Measurements from ENCODE around the gene SCD5.
A peak's percentile ranks its signal among the peaks of the same experiment; 100 is the strongest.

SCD5 gene

DNA sequence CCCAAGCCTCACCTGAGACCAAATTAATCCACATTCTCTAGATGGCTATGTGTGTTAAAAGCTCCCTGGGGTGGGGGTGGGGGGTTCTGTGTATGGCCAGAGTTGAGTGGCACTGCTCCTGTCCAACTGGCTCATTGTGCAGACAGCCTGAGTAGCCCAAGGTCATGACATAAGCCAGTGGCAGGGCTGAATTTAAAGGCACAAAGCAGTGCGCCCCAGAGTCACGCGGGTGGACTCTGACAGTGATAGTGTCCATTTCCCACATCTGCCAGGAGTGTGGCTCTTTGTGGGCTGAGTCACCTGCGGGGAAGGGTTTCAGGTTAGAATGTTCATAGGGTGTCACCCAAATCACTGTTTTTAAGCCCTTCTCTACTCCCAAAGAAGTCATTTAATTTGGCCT lies 45.4 kb downstream of the SCD5 start:
- Histone ChIP-seq H3K9ac (no peak overlapping the region), H3K4me3 (no peak overlapping the region), H3K4me1 (peaks cover 10% of the 10 kb centered on the region), H3K27ac (no peak overlapping the region), H3K4me2 (no peak overlapping the region), H3K27me3 (no peaks in the 10 kb centered on the region), H3K9me3 (no peaks in the 10 kb centered on the region), H4K20me1 (0 out of 2 replicates have a peak, but pooled peaks cover 7% of the 10 kb centered on the region), H3K36me3 (no peaks in the 10 kb centered on the region)
- TF ChIP-seq Cebpa-rat (IDR thresholded peaks at IDR 0.05): no peak

DNA sequence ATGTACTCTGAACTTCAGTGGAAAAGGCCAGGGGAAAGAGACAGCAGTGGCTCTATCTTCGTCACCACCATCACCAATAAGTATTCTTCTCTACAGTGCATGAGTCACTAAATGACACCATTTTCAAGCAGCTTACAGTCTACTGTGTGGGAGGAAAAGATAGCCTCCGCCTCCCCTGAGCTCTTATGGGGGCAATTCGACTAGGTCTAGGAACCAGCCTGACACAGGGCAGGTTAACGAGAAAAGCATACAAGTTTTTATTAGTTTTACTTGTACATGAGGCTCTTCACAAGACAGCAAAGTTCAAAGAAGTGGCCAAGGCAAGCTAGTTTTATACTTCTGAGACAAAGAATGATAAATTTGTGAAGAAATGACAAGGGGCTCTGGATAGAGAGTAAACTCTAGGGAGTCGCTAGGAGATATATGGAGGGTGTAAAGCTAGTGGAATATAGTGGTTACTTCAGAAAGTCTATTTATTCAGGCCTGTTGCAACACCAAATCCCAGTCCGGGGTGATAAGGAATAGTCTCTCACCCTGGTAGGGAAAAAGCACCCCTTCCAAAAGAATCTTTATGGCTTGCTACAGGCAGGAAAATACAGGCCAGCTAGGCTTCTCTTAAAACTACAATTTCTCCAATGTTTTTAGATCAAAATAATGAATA lies 49.7 kb downstream of the SCD5 start:
- no peaks in the 10 kb centered on the region for H3K27me3 ChIP-seq
- H3K27ac ChIP-seq: no peak overlapping the region
- no peak for TF ChIP-seq Cebpa-rat (IDR thresholded peaks at IDR 0.05)
- 0 out of 2 replicates have a peak, but pooled peaks cover 8% of the 10 kb centered on the region for H4K20me1 ChIP-seq
- no peaks in the 10 kb centered on the region for H3K36me3 ChIP-seq
- H3K4me3 ChIP-seq: no peak overlapping the region
- no peaks in the 10 kb centered on the region for H3K9me3 ChIP-seq
- H3K9ac ChIP-seq: no peak overlapping the region
- H3K4me1 ChIP-seq: peaks cover 2% of the 10 kb centered on the region; the same call in 1 of the 2 replicates
- no peak overlapping the region for H3K4me2 ChIP-seq

DNA sequence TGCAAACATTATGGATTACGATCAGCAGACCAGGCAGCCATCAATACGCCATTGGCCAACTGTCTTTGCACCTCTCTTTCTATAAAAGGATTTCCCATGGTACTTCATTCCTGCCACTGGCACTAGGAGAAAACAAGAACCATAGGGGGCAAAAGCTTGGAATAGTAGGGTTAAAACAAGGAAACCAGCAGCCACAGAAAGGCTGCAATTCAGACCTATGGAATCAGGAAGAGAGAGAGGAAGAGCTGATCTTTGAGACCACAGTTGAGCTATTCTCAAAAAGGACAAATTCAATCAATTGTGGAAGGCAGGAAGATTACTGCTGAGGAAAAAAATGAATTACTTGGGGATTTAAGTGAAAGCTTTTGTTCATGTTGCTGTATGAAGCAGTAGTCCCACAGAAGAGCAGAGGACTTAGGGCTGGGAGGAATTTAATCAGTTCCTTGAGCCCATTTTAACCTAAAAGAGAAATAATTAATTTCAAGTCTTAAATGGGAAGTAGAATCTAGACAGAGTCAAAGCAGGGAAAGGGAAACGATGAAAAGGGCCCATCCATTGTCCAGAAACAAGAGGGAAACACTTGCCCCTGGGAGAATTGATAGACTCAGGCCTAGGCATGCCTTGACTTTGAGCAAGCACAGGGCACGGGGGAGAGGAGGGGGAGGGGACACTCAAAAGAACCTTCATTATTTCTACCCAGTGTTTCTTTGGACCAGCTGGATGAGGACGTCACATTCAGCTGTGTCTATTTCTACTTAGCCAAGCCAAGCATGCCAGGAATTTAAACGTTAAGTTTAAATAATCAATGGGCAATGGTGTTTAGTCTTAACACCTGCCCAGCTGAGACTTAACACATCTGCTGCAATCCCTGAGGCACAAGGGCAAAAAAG lies 50.7 kb downstream of the SCD5 start:
- TF ChIP-seq Cebpa-rat (IDR thresholded peaks at IDR 0.05): no peak
- Histone ChIP-seq H3K4me1 (no peaks in the 10 kb centered on the region), H3K4me2 (no peak overlapping the region), H3K9ac (no peak overlapping the region), H3K27me3 (no peaks in the 10 kb centered on the region), H3K4me3 (no peak overlapping the region), H3K36me3 (no peaks in the 10 kb centered on the region), H3K9me3 (no peaks in the 10 kb centered on the region), H4K20me1 (0 out of 2 replicates have a peak, but pooled peaks cover 8% of the 10 kb centered on the region), H3K27ac (no peak overlapping the region)

DNA sequence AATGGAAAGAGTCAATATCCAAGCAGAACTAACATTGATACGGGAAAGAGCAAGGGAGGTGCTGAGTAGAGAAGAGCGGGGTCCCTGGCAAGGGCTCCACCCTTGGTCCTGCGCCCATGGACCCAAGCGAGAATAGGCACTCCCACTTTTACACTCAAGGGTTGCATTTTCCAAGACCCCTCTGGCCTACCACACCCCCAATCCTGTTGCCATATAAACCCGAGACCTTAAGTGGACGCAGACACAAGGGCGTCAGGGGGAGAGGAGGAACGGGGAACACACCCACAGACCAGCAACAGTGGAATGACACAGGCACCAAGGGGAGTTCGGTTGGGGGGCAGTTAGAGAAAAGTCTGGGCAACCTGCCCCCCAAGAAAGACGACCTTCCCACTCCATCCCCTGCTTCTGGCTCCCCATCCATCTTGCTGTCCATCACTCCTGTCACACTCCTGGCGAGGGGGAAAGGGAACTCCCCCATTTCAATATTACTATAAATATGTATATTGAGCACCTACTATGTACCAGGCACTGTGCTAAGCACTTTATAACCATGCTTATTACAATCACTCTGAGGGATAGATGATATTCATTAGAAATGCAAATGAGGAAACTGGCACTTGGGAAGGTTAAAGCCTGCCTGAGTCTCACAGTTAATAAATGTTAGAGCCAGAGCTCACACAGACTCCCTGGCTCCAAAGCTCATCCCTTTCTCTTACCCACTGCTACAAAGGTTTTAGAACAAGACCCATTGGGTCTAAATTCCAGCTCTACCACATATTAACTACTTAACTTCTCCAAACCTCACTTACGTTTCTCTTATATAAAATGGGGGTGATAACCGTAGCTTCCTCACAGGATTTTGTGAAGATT lies 51.7 kb downstream of the SCD5 start:
- no peak overlapping the region for H3K4me2 ChIP-seq
- no peak overlapping the region for H3K27ac ChIP-seq
- H3K9ac ChIP-seq: no peak overlapping the region

DNA sequence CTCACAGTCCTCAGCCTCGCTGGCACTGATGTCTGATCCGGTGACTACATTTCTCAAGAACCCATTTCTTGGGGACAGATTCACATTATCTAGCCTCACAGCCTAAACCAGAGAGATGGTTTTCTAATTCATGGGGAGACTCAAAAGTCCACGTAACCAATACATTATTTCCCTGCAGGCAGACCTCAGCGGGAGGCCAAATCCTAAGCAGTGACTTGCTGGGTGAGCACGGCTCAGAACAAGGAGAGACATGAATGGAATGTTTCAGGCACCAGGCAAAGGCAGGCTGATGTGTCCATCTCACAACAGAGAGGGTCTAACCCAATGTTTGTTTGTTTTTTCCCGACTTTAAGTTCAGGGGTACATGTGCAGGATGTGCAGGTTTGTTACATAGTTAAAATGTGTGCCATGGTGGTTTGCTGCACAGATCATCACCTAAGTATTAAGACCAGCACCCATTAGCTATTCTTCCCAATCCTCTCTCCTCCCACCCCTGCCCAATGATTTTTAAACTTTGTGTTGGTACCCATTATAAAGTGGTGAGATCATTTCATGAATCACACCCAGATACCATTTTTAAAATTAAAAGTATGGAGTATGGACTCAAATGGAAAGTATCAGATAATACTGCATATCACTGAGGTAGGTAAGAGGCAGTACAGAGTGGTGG lies 53.3 kb downstream of the SCD5 start:
- Histone ChIP-seq H3K27ac (no peak overlapping the region), H3K27me3 (no peaks in the 10 kb centered on the region), H3K9ac (no peak overlapping the region), H3K4me1 (peaks cover 15% of the 10 kb centered on the region), H4K20me1 (peaks cover 12% of the 10 kb centered on the region; the same call in 1 of the 2 replicates), H3K4me2 (no peak overlapping the region), H3K36me3 (no peaks in the 10 kb centered on the region), H3K4me3 (no peak overlapping the region), H3K9me3 (no peaks in the 10 kb centered on the region)
- TF ChIP-seq Cebpa-rat (IDR thresholded peaks at IDR 0.05): no peak

More for the DNA sequence above, 51.7 kb downstream of the SCD5 start:
- Histone ChIP-seq H3K4me1 (peaks cover 5% of the 10 kb centered on the region), H4K20me1 (0 out of 2 replicates have a peak, but pooled peaks cover 8% of the 10 kb centered on the region), H3K27me3 (no peaks in the 10 kb centered on the region), H3K4me3 (no peak overlapping the region), H3K9me3 (no peaks in the 10 kb centered on the region), H3K36me3 (no peaks in the 10 kb centered on the region)
- TF ChIP-seq Cebpa-rat (IDR thresholded peaks at IDR 0.05): no peak

DNA sequence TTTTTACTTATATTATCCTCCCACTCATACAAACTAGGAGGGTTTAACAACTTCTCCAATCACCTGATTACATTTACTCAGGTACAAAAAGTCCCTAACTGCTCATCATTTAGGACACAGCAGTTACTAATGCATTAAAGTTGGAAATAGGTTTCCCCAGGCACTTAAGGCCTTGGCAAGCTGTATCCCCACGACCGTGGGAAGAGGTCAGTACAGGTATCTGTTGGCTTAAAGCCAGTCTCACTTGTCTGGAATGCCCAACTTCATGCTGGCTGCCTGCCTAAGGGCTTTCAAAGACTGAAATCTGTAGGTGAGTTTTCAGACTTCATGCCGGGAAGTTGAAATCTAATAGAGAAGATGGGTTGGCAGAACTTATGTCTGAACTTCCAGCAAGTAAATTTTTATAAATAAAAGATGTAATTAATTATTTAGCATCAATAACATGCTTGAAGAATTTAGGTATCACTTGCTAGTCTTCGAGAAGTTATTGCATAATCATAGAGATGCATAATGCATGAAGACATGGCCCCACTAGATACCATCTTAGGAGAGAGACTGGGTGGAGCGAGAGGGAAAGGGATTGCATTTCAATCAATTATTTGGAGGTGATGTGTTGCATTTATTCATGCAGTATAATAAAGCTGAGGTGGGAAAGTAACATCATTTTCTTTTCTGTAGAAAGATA lies 54.2 kb downstream of the SCD5 start:
- Histone ChIP-seq H3K4me1 (peaks cover 24% of the 10 kb centered on the region), H4K20me1 (peaks cover 21% of the 10 kb centered on the region; the same call in 1 of the 2 replicates), H3K27ac (no peak overlapping the region), H3K4me3 (no peak overlapping the region), H3K9me3 (no peaks in the 10 kb centered on the region), H3K36me3 (no peaks in the 10 kb centered on the region), H3K9ac (no peak overlapping the region), H3K27me3 (no peaks in the 10 kb centered on the region), H3K4me2 (no peak overlapping the region)
- TF ChIP-seq Cebpa-rat (IDR thresholded peaks at IDR 0.05): no peak

DNA sequence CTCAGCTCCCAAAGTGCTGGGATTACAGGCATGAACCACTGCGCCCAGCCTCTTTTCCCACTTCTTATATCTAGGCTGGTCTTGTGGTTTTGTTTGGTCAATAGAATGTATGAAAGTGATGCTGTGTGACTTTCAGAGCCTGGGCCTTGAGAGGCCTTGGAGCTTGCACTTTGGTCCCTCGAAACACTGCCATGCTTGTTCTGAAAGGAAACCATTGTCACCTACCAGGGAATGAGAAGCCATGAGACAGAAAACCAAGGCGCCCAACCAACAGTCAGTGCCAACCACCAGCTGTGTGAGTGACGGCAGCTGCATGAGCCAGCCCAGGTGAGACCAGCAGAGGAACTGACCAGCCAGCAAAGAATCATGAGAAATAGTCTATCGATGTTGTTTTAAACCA lies 57.4 kb downstream of the SCD5 start:
- peaks cover 13% of the 10 kb centered on the region; the same call in 1 of the 2 replicates for H4K20me1 ChIP-seq
- H3K27me3 ChIP-seq: no peaks in the 10 kb centered on the region
- no peak overlapping the region for H3K4me3 ChIP-seq
- no peak overlapping the region for H3K27ac ChIP-seq
- TF ChIP-seq Cebpa-rat (IDR thresholded peaks at IDR 0.05): no peak
- H3K36me3 ChIP-seq: no peaks in the 10 kb centered on the region
- H3K4me2 ChIP-seq: no peak overlapping the region
- no peak overlapping the region for H3K9ac ChIP-seq
- H3K9me3 ChIP-seq: no peaks in the 10 kb centered on the region
- peaks cover 29% of the 10 kb centered on the region for H3K4me1 ChIP-seq

DNA sequence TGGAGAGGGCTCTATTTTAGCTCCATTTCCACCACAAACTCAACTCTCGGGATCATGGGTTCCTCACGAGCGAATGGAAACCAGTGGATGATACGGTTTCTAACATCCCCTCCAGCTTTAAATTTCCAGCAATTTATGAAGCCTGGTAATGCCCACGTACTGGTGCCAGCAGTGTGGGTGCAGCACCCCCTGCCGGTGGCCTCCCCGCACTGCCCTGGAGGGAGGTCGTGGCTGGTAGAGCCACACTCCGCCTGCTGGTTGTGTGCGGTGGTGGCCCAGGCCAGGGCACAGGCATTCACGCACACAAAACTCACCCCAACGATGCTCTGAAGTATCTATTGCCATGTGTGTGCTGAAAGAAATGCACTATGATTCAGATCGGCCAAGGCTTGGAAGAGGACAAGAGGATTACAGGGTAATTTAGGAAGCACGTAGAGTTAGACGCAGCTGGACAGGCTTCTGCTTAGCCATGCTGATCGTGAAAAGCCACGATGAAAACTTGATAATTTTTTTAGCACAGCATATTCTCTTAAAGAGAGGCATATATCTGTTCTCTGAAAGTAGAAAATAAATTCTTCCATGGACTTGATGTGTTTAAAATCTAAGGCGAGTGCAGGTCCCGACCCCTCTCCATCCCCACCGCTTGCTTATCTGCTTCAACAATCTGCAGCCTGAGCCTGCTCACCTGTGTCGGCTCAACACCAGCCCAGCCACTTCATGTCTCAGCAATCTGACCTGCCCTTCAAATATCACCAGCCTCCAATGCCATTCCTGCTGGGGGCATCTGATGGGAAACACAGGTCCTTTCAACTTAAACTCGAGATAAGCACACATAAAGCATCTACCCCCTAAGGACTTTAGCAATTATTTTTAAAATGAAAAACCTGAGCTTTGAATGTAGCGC lies 59.1 kb downstream of the SCD5 start:
- Histone ChIP-seq H4K20me1 (peaks cover 13% of the 10 kb centered on the region; the same call in 1 of the 2 replicates), H3K9me3 (no peaks in the 10 kb centered on the region), H3K36me3 (no peaks in the 10 kb centered on the region), H3K27ac (no peak overlapping the region), H3K4me2 (peak overlapping the region; percentile 37), H3K4me1 (peaks cover 29% of the 10 kb centered on the region), H3K9ac (no peak overlapping the region), H3K27me3 (no peaks in the 10 kb centered on the region), H3K4me3 (no peak overlapping the region)
- no peak for TF ChIP-seq Cebpa-rat (IDR thresholded peaks at IDR 0.05)
